Uterus (tissue), 4 donors: ENCODE results near the gene C9orf152. TPM values are rescaled to one million over a fixed set of nuclear protein-coding genes. Genes with fewer than 3 reads are reported as not detected.

Experiments used
- DNase-seq, 2 donors: peaks; one replicate each; pipeline ENCODE4 v3.0.0-alpha.2; 2019 to 2020
- H3K27ac ChIP-seq, 2 donors: fragments of 200-600 bp; sonication (generic); 1 replicate in 1 of 2; 2 replicates in 1 of 2; pipeline ENCODE4 v1.5.1; 2016 to 2018
- H3K27me3 ChIP-seq, 2 donors: fragments of 200-600 bp; sonication (generic); one replicate each; pipeline ENCODE4 v1.5.1; 2018 to 2019; ENCODE audit warnings: control low read depth in 1 of 2
- H3K36me3 ChIP-seq, 2 donors: fragments of 200-600 bp; sonication (generic); one replicate each; pipeline ENCODE4 v1.5.1; 2019; ENCODE audit warnings: control low read depth in 1 of 2
- H3K4me1 ChIP-seq, 2 donors: fragments of 200-600 bp; sonication (generic); one replicate each; pipeline ENCODE4 v1.5.1; 2018 to 2019; ENCODE audit warnings: control low read depth in 1 of 2
- H3K4me3 ChIP-seq, 2 donors: fragments of 200-600 bp; sonication (generic); 1 replicate in 1 of 2; 2 replicates in 1 of 2; pipeline ENCODE4 v1.5.1; 2018 to 2019; ENCODE audit warnings: mild to moderate bottlenecking in 1 of 2
- H3K9me3 ChIP-seq, 2 donors: fragments of 200-600 bp; sonication (generic); one replicate each; pipeline ENCODE4 v1.5.1; 2019; ENCODE audit warnings: control low read depth in 1 of 2
- CTCF ChIP-seq, 4 experiments: fragments of 200-600 bp in 2 of 4; fragments of 450-650 bp in 2 of 4; sonication (generic) in 2 of 4; IDR thresholded peaks; one replicate each; pipeline ENCODE4 v1.5.1; 2016 to 2019; ENCODE audit warnings: antibody characterized with exemption in 4 of 4, mild to moderate bottlenecking in 2 of 4, moderate library complexity in 1 of 4
- POLR2A ChIP-seq, 2 donors: fragments of 450-650 bp; IDR thresholded peaks; one replicate each; pipeline ENCODE4 v1.6.1; 2016; ENCODE audit warnings: antibody characterized with exemption in 2 of 2, mild to moderate bottlenecking in 1 of 2, moderate library complexity in 1 of 2
- intact Hi-C: fragments of 100-400 bp; cut with DNase I; formaldehyde crosslinking; loops from one replicate; pipeline ENCODE4 v1.15.1; 2023; ENCODE audit warnings: low total_unique reads
- total RNA-seq, 4 donors: library from RNA; depleted of rRNA in 3 of 4; stranded (reverse); fragments of >200 nt in 3 of 4; gene quantifications; one replicate each; pipeline versions ENCODE4 v1.1.0 to v1.2.4, GENCODE V29; 2014 to 2023
- donor health status: DM: yes; HTN: yes; CAD: no.

C9orf152 gene
- 1 to 10 TPM in 1 of 4 donors, not detected in 3; 1.6 TPM for total RNA-seq

- DNase-seq: no peak
- intact Hi-C loops: no loop called here
- no peaks in the 10 kb centered on the region for H3K4me1 ChIP-seq
- no peaks in the 10 kb centered on the region for H3K36me3 ChIP-seq
- no peak for TF ChIP-seq CTCF (IDR thresholded peaks at IDR 0.05)
- no peak for TF ChIP-seq POLR2A (IDR thresholded peaks at IDR 0.05)
- H3K27ac ChIP-seq: no peak within 1 kb of the TSS
- H3K27me3 ChIP-seq: no peaks in the 10 kb centered on the region
- no peak within 1 kb of the TSS for H3K4me3 ChIP-seq
- no peaks in the 10 kb centered on the region for H3K9me3 ChIP-seq
Measured at GRCh38 chr9:110208031-110208430, at the start of gene C9orf152. Gene C9orf152 (minus strand): TSS chr9:110208159. CDS start chr9:110207579, 580 bp downstream.

GRCh38 chr9:110257097-110257841 is 49.3 kb upstream of the C9orf152 start:
- DNase-seq: peak; percentile 17 to 20
- Histone ChIP-seq H3K9me3 (no peaks in the 10 kb centered on the region), H3K4me1 (peaks cover 0 to 3% of the 10 kb centered on the region in 2 donors), H3K27ac (peak overlapping the region; percentile 90 to 93), H3K36me3 (no peaks in the 10 kb centered on the region), H3K4me3 (peak overlapping the region; percentile 85 to 88), H3K27me3 (no peaks in the 10 kb centered on the region)
- intact Hi-C loops: no loop called here
- TF ChIP-seq POLR2A (IDR thresholded peaks at IDR 0.05): no peak
- TF ChIP-seq CTCF (IDR thresholded peaks at IDR 0.05): no peak

- peak; percentile 87 to 91 for DNase-seq
- Histone ChIP-seq H3K36me3 (no peaks in the 10 kb centered on the region), H3K9me3 (no peaks in the 10 kb centered on the region), H3K4me3 (peak within 1 kb of the TSS; percentile 85 to 88), H3K27ac (peak within 1 kb of the TSS; percentile 90 to 93), H3K27me3 (no peaks in the 10 kb centered on the region), H3K4me1 (peaks cover 0 to 3% of the 10 kb centered on the region in 2 donors)
- intact Hi-C loops: no loop called here
- peak; percentile 75 to 92 for TF ChIP-seq POLR2A (IDR thresholded peaks at IDR 0.05)
- TF ChIP-seq CTCF (IDR thresholded peaks at IDR 0.05): no peak
Measured at GRCh38 chr9:110256380-110257096, 48.6 kb upstream of the C9orf152 start, which contains the start of gene TXN. Gene TXN (minus strand): TSS chr9:110256507. CDS start chr9:110256435, 72 bp downstream.

- intact Hi-C loops: no loop called here
- H3K4me1 ChIP-seq: peaks cover 0 to 3% of the 10 kb centered on the region in 2 donors
- peak; percentile 39 to 49 for DNase-seq
Measured at GRCh38 chr9:110255463-110256379, 47.8 kb upstream of the C9orf152 start.

More at GRCh38 chr9:110255463-110256379, 47.8 kb upstream of the C9orf152 start:
- Histone ChIP-seq H3K27ac (peak overlapping the region; percentile 90 to 93), H3K4me3 (peak overlapping the region; percentile 85 to 88), H3K27me3 (no peaks in the 10 kb centered on the region), H3K36me3 (no peaks in the 10 kb centered on the region), H3K9me3 (no peaks in the 10 kb centered on the region)
- TF ChIP-seq POLR2A (IDR thresholded peaks at IDR 0.05) (peak in 1 of 2 donors; percentile 44), CTCF (IDR thresholded peaks at IDR 0.05) (no peak)
